ENCODE data around the gene UTY.

The UTY gene

GRCh38 chrY:13398876-13399275 lies 81.0 kb downstream of the UTY start:
- DNase-seq, result no peak

- no peak for DNase-seq
Observed at GRCh38 chrY:13381110-13381683, 98.6 kb downstream of the UTY start.

GRCh38 chrY:13370868-13371800 lies 108.7 kb downstream of the UTY start:
- no peak for DNase-seq

DNA sequence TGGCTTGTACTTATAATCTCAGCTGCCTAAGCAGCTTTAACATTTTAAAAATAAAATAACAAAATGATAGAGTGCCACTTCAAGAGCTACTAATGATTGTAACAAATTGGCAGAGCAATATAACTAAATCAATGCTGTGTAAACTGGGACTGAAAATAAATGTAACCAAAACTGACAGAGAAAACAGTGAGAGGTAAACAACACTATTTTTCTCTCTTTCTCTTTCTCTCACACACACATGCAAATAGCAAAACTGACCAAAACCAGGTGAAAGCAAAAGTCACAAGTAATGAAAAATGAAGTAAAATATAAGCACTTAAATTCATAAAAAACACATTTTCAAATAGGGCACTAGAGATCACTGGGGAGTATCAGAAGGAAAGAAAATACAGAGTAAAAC lies 109.6 kb downstream of the UTY start:
- DNase-seq, result no peak

GRCh38 chrY:13368513-13368845 lies 111.4 kb downstream of the UTY start:
- DNase-seq, result no peak

DNA sequence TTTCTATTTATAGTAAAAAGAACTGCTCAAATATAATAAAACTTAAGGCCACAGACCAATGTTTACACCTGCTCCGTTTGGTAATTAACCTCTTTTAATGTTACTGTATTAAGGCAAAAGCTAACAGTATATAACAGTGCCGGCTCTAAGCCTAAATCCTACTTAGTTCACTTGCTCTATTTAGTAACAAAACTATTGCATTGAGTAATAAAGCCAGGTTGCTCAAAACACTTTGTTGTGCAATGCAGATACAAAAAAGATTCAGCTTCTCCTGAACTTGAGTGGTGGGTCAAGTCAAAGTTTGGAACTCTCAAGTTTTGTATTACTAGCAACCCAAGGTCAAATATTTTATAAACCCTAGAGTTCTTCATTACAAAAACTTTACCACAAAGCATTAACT lies 116.2 kb downstream of the UTY start:
- no peak for DNase-seq

- no peak for DNase-seq
Observed at GRCh38 chrY:13362662-13363061, 117.2 kb downstream of the UTY start.

DNA sequence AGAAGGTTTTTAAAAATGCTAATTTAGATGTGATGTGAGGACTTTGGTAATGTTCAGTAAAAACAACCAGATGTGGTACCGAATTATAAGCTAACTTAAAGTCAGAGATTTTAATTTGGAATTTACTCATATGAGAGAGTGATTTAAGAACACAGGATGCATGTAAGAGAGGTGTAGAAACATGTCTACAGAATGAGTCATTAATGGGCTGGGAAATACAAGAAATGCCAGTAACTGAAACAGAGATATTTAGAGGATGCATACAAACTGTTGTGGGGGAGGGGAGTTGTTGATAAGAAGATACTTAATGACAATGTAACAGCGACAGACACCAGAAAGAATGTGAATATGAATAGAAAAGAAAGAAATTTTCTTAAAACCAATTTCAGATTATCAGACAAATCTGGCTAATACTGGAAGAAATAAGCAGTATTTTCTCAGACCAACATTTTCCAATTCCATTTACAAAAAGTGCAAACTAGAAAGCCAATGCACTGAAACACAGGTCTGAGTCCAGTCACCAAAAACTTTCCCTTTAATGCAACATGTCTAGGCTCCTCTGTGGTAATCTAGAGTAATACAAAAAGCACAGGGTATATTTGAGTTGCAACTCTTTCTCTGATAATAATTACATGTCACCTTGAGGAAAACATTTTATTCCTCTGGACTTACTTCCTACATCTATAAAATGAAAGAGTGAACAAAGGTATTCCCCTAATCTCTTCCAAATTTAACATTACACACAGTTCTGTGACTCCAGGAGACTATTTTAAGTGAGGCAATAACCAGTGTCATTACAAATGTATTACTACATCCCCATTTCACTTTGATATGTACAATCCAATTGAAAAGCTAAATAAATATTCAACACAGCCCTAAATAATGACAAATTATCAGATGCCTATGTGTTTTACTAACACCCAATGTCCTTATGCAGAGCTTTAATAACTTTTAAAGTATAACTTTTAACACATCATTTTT lies 117.9 kb downstream of the UTY start:
- DNase-seq, result no peak

- no peak for DNase-seq
Observed at GRCh38 chrY:13351443-13351842, 128.4 kb downstream of the UTY start.

- DNase-seq, result no peak
Observed at GRCh38 chrY:13347106-13347505, 132.7 kb downstream of the UTY start.

DNA sequence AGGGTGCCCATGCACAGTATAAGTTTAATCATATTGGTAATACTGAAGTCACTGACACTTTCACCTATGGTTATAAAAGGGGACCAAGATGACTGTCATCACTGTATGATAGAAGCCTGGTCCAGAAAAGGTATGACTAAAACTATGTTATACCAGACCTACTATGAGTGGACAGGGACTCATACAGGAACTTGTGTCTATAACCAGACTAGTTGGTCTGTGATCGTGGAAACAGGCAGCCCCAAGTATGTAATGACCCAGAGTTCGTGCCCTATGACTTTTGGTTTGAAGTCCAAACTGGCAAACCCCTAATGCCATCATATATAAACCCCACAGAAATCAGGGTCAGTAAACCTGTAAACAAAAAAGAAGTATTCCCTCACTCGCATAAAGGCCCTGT lies 134.3 kb downstream of the UTY start:
- no peak for DNase-seq

- DNase-seq, result no peak
Observed at GRCh38 chrY:13343307-13343946, 136.4 kb downstream of the UTY start.

- DNase-seq, result no peak
Observed at GRCh38 chrY:13339939-13340338, 139.9 kb downstream of the UTY start.

DNA sequence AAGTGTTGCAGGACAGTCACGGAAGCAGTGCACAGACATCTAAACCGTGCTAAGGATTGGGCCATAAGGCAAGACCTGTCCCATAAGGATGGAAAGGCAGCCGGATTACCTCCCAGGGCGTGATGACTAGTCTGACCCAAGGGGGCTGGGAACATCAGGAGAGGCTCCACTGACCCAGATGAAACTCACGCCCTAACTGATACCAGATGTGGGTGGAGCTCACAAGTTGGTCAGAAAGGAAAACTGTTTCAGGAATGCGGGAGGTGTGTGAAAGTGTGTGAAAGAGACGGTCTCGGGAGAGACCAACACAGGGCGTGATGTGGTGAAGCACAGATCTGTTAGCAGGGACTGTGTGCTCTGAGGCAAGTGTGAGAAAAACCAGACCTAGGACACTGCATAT lies 140.5 kb downstream of the UTY start:
- DNase-seq, result no peak

- no peak for DNase-seq
Observed at GRCh38 chrY:13338711-13339110, 141.1 kb downstream of the UTY start.

- DNase-seq, result no peak
Observed at GRCh38 chrY:13337934-13338333, 141.9 kb downstream of the UTY start.

DNA sequence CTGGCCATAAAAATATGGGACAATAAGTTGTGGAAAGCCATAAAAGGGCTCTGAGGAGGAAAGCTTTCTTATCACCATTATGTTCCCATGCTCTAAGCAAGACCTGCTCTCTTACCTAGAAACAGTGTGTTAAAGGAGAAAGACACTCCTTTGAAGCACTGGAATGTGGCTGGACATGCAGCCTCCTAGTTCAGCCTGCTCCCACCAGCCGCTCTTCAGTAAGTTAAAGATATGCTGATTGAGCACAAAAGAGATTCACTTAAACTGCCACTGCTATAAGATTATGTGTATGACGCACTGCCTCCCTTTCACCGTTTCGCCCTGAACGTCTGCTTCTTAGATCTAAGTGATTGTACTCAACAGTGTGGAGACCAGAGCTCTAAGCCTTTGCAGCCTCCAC lies 146.0 kb downstream of the UTY start:
- no peak for DNase-seq

DNA sequence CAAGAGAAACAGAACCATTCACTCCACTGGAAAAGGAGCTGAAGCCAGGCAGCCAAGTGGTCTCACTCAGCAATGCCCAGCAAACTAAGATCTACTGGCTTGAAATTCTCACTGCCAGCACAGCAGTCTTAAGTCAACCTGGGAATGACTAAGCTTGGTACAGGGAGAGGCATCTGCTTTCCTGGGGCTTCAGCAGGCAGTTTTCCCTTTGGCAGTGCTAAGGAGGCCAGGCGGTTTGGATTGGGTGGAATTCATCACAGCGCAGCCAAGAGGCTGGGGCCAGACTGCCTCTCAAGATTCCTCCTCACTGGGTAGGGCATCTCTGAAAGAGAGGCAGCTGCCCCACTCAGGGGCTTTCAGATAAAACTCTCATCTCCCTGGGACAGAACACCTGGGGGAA lies 149.2 kb downstream of the UTY start:
- no peak for DNase-seq

DNA sequence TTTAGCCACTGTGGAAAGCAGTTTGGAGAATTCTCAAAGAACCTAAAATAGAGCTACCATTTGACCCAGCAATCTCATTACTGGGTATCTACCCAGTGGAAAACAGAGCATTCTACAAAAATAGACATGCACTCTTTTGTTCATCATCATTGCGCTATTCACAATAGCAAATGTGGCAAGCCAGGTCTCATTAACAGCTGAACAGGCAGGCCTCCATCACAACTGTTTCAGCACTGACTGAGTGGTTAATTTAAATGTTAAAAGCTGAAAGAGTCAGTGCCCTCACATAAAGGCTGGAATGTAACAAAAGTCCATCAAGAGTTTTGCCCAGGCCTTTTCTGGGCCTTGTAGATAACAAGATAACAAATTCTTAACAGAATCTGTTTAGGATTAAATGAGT lies 166.9 kb downstream of the UTY start:
- DNase-seq, result no peak

DNA sequence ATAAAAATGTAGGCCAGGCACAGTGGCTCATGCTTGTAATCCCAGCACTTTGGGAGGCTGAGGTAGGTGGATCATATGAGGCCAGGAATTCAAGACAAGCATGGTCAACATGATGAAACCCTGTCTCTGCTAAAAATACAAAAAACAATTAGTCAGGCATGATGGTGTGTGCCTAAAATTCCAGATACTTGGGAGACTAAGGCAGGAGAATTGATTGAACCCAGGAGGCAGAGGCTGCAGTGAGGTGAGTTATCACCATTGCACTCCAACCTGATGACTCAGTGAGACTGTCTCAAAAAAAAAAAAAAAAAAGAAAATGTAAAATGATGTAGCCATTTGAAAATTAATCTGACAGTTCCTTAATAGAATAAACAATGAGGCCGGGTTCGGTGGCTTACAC lies 171.9 kb downstream of the UTY start:
- no peak for DNase-seq

GRCh38 chrY:13300795-13301194 lies 179.0 kb downstream of the UTY start:
- DNase-seq, result no peak

DNA sequence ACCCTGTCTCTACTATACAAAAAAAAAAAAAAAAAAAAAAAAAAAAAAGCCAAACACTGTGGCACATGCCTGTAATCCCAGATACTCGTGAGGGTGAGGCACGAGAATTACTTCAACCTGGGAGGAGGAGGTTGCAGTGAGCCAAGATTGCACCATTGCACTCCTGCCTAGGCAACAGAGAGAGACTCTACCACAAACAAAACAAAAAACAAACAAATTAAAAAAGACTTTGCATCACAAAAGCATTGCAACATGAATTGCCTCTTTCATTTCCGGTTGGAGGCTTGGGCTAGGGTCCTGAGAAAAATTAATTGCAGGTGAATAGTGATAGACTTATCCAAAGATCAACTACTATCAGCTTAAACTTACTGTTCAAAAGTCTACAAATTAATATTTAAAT lies 180.4 kb downstream of the UTY start:
- DNase-seq, result no peak
